Fibroblast of lung (primary cell): Measurements from ENCODE around the gene FAM20C. TPM values are rescaled to one million over a fixed set of nuclear protein-coding genes. Genes with fewer than 3 reads are reported as not detected.
"Not testable (repeated sequence)": the region's sequence is repeated elsewhere in the genome, so short reads cannot be mapped to it uniquely, and the experiment has no call there.

Source experiments
- DNase-seq, 2 donors: peaks; one replicate each; pipeline versions ENCODE4 v3.0.0 to v3.0.0-alpha.2; 2010; ENCODE audit warnings: low read depth in 2 of 2
- H2AFZ ChIP-seq: 2 replicates; pipeline ENCODE4 v1.5.1; 2012; ENCODE audit warnings: low read length, control low read depth, inconsistent platforms
- H3K27ac ChIP-seq: 2 replicates; pipeline ENCODE4 v1.5.1; 2011; ENCODE audit warnings: low read length, control low read depth; ENCODE audit not compliant: insufficient read depth
- H3K27me3 ChIP-seq: 2 replicates; pipeline ENCODE4 v1.5.1; 2011; ENCODE audit warnings: mild to moderate bottlenecking, low read length; ENCODE audit not compliant: control insufficient read depth, insufficient read depth
- H3K36me3 ChIP-seq: 2 replicates; pipeline ENCODE4 v1.5.1; 2011; ENCODE audit warnings: low read length; ENCODE audit not compliant: control insufficient read depth, insufficient read depth
- H3K4me1 ChIP-seq: 2 replicates; pipeline ENCODE4 v1.5.1; 2011; ENCODE audit warnings: low read length; ENCODE audit not compliant: control insufficient read depth, insufficient read depth; ENCODE audit errors: extremely low read depth
- H3K4me2 ChIP-seq: 2 replicates; pipeline ENCODE4 v1.5.1; 2011; ENCODE audit warnings: low read length, control low read depth; ENCODE audit not compliant: insufficient read depth; ENCODE audit errors: extremely low read depth
- H3K4me3 ChIP-seq, 4 experiments: fragments of 200-600 bp in 1 of 4; sonication (generic) in 1 of 4; replicated peaks in 1 of 4; 2 replicates each; pipeline ENCODE4 v1.5.1; 2011 to 2016; ENCODE audit warnings: low read length in 4 of 4, low read depth in 3 of 4, mild to moderate bottlenecking in 3 of 4, control low read depth in 2 of 4, inconsistent platforms in 1 of 4, mixed read lengths in 1 of 4; ENCODE audit not compliant: insufficient read depth in 1 of 4; ENCODE audit errors: control extremely low read depth in 1 of 4
- H3K79me2 ChIP-seq: 2 replicates; pipeline ENCODE4 v1.5.1; 2012; ENCODE audit warnings: mild to moderate bottlenecking, low read length, inconsistent platforms; ENCODE audit not compliant: control insufficient read depth, insufficient read depth
- H3K9ac ChIP-seq: 2 replicates; pipeline ENCODE4 v1.5.1; 2011; ENCODE audit warnings: mild to moderate bottlenecking, low read length, control low read depth; ENCODE audit not compliant: insufficient read depth
- H3K9me3 ChIP-seq: 2 replicates; pipeline ENCODE4 v1.5.1; 2012; ENCODE audit warnings: low read depth, low read length; ENCODE audit not compliant: control insufficient read depth, insufficient read depth
- H4K20me1 ChIP-seq: 2 replicates; pipeline ENCODE4 v1.5.1; 2011; ENCODE audit warnings: low read length; ENCODE audit not compliant: control insufficient read depth, insufficient read depth; ENCODE audit errors: extremely low read depth
- EZH2 ChIP-seq: IDR thresholded peaks from 2 replicates; pipeline ENCODE4 v1.5.1; 2012; ENCODE audit warnings: low read length, control low read depth, mild to moderate bottlenecking; ENCODE audit errors: missing control alignments
- polyA plus RNA-seq, 2 donors: library from polyadenylated mRNA; depleted of rRNA in 1 of 2; stranded (reverse) in 1 of 2; unstranded in 1 of 2; fragments of >200 nt; gene quantifications; 2 replicates each; pipeline ENCODE4 v1.2.1, GENCODE V29; 2011 to 2012; ENCODE audit warnings: missing spikeins in 1 of 2
- total RNA-seq: library from RNA; depleted of rRNA; stranded (reverse); fragments of >200 nt; gene quantifications from 2 replicates; pipeline ENCODE4 v1.2.1, GENCODE V29; 2014
- TF ChIP-seq, protein P1 (sequence below), 2 donors: IDR thresholded peaks in 1 of 2; conservative IDR thresholded peaks in 1 of 2; 1 replicate in 1 of 2; 2 replicates in 1 of 2; pipeline ENCODE4 v1.5.1; 2011 to 2012; ENCODE audit warnings: low read length in 2 of 2, control low read depth in 1 of 2, inconsistent platforms in 1 of 2, low read depth in 1 of 2, mild to moderate bottlenecking in 1 of 2

FAM20C gene
- total and polyA plus RNA-seq, 2 donors (not counting 1 experiment from before 2014, with no cell fraction given): 31.8 to 70.7 TPM

GRCh38 chr7:295155-296154 lies 103.1 kb downstream of the FAM20C start:
- no peaks in the 10 kb centered on the region for H3K79me2 ChIP-seq
- no peak overlapping the region for H3K27ac ChIP-seq
- peaks cover 12% of the 10 kb centered on the region for H3K27me3 ChIP-seq
- no peak overlapping the region for H3K4me2 ChIP-seq
- TF ChIP-seq, protein P1, sequence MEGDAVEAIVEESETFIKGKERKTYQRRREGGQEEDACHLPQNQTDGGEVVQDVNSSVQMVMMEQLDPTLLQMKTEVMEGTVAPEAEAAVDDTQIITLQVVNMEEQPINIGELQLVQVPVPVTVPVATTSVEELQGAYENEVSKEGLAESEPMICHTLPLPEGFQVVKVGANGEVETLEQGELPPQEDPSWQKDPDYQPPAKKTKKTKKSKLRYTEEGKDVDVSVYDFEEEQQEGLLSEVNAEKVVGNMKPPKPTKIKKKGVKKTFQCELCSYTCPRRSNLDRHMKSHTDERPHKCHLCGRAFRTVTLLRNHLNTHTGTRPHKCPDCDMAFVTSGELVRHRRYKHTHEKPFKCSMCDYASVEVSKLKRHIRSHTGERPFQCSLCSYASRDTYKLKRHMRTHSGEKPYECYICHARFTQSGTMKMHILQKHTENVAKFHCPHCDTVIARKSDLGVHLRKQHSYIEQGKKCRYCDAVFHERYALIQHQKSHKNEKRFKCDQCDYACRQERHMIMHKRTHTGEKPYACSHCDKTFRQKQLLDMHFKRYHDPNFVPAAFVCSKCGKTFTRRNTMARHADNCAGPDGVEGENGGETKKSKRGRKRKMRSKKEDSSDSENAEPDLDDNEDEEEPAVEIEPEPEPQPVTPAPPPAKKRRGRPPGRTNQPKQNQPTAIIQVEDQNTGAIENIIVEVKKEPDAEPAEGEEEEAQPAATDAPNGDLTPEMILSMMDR (conservative IDR thresholded peaks at IDR 0.05 in 1 of 2, IDR thresholded peaks at IDR 0.05 in 1 of 2; ENCODE audit: low read depth in 1 of 2, low read length in 2 of 2): no peak
- no peak for TF ChIP-seq EZH2
- no peaks in the 10 kb centered on the region for H3K9me3 ChIP-seq
- no peaks in the 10 kb centered on the region for H3K36me3 ChIP-seq
- H3K4me3 ChIP-seq: no peak overlapping the region
- H3K9ac ChIP-seq: no peak overlapping the region
- no peaks in the 10 kb centered on the region for H3K4me1 ChIP-seq
- no peak for DNase-seq
- H2AFZ ChIP-seq: no peak overlapping the region
- no peaks in the 10 kb centered on the region for H4K20me1 ChIP-seq

DNA sequence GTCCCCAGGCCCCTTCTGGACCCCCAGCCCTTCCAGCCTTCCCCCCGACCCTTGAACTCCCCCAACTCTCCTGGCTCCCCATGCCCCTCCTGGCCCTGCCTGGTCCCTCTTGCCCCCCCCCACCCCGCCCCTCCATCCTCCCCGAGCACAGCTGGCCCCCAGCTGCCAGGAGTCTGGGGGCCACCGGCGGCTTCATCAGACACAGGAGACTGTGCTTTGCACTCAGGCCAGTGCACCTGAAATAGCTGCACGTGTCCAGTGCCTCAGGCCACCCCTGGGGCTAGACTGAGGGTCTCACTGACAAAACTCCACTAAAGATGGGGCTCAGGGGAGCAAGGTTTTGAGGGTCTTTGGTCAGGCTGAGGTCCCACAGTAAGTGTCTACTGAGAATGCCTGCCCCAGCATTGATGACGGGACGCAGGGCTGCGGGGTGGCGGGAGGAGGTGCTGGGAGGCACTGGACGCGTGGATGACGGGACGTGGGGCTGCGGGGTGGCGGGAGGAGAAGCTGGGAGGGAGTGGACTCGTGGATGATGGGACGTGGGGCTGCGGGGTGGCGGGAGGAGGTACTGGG lies 104.1 kb downstream of the FAM20C start:
- Histone ChIP-seq H4K20me1 (no peaks in the 10 kb centered on the region), H3K9ac (no peak overlapping the region), H3K79me2 (no peaks in the 10 kb centered on the region), H3K27me3 (peaks cover 4% of the 10 kb centered on the region), H3K36me3 (no peaks in the 10 kb centered on the region), H3K9me3 (no peaks in the 10 kb centered on the region), H3K27ac (no peak overlapping the region), H2AFZ (no peak overlapping the region), H3K4me2 (no peak overlapping the region), H3K4me1 (no peaks in the 10 kb centered on the region), H3K4me3 (no peak overlapping the region)
- TF ChIP-seq, protein P1 (conservative IDR thresholded peaks at IDR 0.05 in 1 of 2, IDR thresholded peaks at IDR 0.05 in 1 of 2; ENCODE audit: low read depth in 1 of 2, low read length in 2 of 2): no peak
- no peak for TF ChIP-seq EZH2
- DNase-seq: no peak

DNA sequence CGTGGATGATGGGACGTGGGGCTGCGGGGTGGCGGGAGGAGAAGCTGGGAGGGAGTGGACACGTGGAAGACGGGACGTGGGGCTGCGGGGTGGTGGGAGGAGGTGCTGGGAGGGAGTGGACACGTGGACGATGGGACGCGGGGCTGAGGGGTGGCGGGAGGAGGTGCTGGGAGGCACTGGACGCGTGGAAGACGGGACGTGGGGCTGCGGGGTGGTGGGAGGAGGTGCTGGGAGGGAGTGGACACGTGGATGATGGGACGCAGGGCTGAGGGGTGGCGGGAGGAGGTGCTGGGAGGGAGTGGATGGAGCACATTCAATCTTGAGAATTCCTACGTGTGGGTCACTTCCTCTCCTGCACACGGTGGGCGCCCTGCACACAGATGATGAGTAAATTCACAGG lies 104.8 kb downstream of the FAM20C start:
- not testable (repeated sequence) for H2AFZ ChIP-seq, H3K27ac ChIP-seq, H3K9ac ChIP-seq, H3K4me1 ChIP-seq, H3K27me3 ChIP-seq, H3K9me3 ChIP-seq, H3K36me3 ChIP-seq, H4K20me1 ChIP-seq, H3K79me2 ChIP-seq, H3K4me3 ChIP-seq, H3K4me2 ChIP-seq, DNase-seq
